HG02840 (cell line): ENCODE results near the gene ING4.

Experiments used
- ATAC-seq: cut with Tn5 transposase; IDR thresholded peaks from one replicate; pipeline ENCODE4 v1.9.1; 2021; ENCODE audit warnings: mild to moderate bottlenecking, moderate library complexity, moderate number of reproducible peaks; ENCODE audit not compliant: unreplicated experiment, low FRiP score

The ING4 gene

DNA sequence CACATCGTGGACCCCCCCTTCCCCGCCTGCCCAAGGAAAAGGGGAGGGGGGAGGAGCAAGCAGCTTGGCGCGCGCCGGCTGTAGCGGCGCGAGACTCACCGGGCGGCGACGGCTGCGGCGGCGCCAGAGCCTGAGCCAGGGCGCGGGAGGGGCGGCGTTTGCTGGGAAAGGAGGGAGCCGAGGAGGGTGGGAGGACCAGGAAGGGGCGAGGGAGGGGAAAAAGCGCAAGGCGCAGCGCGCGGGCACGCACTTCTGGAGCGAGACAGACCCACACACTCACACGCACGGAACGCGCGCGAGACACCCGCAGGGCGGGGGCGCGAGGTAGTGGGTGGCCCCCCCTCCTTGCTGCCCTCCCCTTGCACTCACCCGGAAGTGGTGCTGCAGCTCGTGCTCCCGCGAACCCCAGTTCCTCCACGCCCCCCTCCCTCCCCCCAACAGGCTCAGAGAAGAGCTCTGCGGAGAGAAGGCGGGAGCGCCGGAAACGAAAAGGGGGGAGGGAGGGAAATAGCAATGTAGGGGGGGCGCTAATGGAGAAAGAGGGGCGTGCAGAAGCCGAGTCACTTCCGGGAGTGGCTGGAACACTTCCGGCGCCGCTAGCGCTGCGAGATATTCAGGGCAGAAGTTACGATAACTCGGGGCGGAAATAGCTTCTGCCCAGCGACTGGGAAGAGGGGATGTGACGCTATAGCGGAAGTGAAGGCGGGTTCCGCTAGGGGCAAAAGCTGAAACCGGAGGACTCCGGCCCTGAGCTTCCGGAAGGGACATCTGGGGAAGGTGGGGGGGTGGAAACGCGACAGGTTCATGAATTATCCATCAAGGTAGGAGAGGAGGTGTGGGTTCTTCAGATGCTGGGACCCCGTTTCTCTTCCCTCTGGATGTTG lies 26.3 kb upstream of the ING4 start, which contains the start of gene ZNF384:
Gene ZNF384, minus strand, starts transcription at position 377 of the 884 bp plus-strand sequence. CDS start 9,855 bp downstream, outside the sequence.
- ATAC-seq: peak; percentile 87

DNA sequence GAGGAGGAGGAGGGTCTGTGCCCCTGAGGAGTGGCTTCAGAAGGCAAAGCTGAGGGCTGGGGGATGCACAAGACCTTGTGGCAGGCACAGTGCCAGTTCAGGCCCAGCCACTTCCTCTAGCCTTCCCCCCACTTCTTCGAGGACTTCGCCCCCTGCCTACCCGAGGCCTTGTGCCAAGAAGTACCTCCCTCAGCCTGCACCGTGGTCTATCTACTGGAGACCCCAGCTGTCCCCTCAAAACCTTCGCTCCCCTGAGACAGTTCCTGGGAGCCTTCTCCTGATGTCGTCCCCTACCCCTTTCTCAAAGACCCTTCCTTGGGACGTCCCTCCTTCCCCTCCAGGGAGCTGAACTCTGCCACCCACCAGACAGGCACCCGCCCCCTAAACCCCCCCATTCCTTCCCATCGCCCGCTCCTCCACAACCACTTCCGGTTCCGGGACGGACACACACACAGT lies 25.7 kb upstream of the ING4 start:
- ATAC-seq: no peak

DNA sequence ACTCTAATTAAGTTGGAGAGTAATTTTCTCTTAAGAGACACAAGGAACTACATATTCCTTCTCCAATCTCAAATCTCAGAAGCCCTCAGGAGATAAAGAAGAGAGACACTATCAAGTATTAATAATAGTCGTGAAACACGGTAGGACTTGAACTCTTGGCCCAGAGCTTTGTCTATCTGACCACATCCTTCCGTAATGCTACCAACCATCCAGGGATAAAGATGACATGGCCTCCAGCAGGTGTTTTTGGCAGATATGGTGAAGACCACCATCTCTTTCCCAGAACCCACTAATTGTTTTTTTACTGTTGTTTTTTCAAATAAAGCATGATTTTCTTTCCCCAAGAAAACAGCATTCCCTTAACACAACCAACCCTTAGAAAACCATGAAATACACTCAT lies 22.9 kb upstream of the ING4 start:
- ATAC-seq: no peak

GRCh38 chr12:6684609-6685008 lies 21.7 kb upstream of the ING4 start:
- ATAC-seq: no peak

GRCh38 chr12:6676962-6677361 lies 14.0 kb upstream of the ING4 start:
- ATAC-seq: no peak

DNA sequence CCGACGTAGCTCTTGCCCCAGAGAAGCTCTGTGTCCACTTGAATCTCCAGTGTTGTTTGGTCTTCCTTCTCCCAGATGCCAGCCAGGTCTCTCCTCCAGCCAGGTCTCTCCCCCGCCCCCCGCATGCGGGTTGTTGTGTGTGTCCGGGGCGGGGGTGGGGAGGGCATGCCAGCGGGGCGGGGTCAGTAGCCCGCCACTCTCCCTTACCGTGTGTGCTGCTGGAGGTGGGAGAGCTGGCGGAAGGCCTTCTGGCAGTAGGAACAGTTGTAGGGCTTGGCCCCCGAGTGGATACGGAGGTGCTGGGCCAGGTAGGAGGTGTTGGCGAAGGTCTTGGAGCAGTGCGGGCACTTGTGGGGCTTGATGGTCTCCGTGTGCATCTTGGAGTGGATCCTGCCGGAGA lies 9.2 kb upstream of the ING4 start:
- no peak for ATAC-seq

DNA sequence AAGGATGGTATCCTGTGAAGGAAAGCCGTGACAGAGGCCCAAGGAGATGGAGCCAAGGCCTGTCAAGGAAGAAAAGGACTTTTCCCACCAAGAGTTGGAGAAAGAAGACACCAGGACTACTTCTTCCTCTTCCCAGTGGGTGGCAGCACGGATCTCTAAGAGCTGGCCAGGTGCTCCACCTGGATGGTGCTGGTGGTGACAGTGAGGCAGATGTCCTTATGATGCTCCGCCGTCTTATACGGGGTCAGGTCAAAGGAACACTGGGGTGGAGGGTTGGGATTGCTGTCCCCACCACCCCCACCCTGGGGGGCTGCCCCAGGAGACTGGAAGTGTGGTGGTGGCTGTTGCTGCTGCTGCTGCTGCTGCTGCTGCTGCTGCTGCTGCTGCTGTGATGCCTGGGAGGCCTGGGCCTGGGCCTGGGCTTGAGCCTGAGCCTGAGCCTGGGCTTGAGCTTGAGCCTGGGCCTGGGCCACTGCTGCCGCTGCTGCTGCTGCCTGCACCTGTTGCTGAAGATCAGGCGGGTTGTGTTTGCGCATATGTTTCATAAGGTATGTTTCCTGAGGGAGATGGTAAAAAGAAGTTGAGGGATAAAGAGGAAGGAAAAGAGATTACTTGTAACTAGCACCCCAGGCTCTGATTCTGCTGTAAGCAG lies 4.8 kb upstream of the ING4 start:
- ATAC-seq: no peak

- ATAC-seq: no peak
These were observed 3.3 kb upstream of the ING4 start for GRCh38 chr12:6666211-6666610.

DNA sequence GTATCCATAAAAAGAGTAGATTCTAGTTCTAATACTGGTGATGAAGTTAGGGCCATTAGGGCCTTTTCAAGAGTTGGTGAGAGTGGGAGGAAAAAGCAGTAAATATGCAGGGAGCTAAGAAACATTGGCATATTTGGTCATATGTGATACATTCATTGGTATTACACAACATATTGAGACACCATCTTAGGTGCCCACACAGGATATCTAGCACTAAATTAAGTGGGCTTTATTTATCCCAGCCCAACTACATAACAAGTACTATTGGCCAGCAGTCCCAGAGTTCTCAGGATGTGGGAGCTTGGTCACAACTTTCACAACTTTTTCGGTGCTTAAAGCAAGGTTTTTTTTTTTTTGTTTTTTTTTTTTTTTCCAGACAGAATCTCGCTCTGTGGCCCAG lies 2.0 kb upstream of the ING4 start:
- ATAC-seq: no peak

DNA sequence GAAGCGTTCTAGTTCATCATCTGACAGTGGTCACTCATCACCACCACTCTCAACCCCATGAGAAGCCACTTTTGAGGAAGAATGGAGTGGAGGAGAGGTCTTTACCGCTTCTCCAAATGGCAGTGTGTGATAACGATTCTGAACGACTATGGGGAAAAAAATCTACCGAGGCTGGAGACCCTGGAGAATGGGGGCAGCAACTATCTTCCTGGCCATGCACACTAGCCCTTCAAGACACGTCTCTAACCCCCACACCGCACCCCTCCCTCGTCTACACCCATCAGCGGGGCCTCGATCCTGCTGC lies 365 bp downstream of the ING4 start:
- peak; percentile 13 for ATAC-seq

DNA sequence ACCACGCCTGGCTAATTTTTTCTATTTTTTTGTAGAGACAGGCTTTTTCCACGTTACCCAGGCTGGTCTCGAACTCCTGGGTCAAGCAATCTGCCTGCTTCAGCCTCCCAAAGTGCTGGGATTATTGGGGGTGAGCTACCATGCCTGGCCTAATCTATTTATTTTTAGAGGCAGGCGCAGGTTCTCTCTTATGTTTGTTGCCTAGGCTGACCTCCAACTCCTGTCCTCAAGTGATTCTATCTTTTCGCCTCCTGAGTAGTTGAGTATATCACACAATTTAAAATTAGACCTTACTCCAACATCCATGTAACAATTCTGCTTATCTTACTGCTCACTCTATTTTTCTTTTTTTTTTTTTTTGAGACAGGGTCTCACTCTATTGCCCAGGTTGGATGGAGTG lies 8.9 kb downstream of the ING4 start:
- ATAC-seq: no peak

DNA sequence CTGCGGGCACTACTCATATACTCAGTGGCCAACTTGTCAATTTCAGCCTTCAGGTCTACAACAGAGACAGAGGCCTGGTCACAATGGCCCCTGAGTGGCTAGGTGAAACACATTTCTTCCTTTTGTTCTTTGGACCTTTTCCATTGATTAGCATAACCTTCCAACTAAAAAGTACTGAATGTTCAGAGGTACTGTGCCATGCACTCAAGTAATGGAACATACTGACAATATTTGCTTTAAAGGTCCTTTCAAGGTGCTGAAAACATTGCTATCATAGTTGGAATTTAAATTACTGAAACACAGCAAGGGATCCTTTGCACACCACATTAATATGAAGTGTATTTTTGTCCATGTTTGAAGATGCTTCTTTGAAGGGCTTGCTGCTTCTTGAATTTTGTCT lies 9.6 kb downstream of the ING4 start:
- ATAC-seq: no peak

- ATAC-seq: no peak
These were observed 10.5 kb downstream of the ING4 start for GRCh38 chr12:6652391-6652790.

DNA sequence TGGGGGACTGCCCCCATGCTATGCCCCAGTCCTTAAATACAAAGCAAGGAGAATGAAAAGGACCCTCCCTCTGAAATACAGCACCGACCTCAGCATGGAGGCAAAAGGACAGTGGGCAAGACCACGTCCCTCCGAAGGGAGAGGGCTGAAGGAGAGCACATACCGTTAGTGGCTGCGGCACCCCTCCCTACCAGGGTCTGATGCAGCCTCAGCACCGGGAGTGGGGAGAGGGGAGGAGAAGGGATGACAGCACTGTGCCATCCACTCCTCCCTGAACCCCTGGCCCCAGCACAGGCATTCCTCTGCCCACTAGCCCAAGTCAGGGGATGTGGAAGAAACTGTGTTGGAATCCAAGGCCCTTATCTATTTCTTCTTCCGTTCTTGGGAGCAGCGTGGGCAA lies 12.1 kb downstream of the ING4 start:
- ATAC-seq: no peak

DNA sequence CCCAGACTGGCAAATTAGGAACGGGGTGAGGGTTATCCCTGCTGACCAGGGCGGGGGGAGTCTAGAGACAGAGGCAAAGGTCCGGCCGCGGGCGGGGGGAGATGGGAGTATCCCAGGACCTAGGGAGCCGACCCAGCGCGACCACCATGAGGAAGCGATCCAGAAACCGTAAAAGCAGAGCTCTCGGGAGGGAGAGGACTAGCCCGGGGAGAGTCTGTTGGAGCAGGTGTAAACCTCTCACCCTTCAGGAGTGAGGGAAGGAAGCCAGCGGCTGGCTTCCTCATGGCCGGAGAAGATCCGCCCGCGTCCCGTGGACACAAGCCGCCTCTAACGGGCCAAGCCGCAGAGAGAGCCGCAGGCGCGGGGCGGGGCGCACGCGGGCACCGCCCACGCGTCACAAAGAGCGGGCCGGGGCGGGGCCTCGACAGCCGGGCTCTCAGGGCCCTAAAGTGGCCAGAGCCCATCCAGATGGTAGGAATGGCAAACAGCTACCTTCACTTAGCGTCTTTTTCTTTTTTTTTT lies 15.8 kb downstream of the ING4 start, which contains the start of gene ACRBP:
Gene ACRBP, minus strand, starts transcription at position 350 of the 522 bp plus-strand sequence. Its CDS starts 66 bp downstream, at position 284.
- ATAC-seq: no peak

GRCh38 chr12:6646276-6647082 lies 16.4 kb downstream of the ING4 start:
- ATAC-seq: no peak

DNA sequence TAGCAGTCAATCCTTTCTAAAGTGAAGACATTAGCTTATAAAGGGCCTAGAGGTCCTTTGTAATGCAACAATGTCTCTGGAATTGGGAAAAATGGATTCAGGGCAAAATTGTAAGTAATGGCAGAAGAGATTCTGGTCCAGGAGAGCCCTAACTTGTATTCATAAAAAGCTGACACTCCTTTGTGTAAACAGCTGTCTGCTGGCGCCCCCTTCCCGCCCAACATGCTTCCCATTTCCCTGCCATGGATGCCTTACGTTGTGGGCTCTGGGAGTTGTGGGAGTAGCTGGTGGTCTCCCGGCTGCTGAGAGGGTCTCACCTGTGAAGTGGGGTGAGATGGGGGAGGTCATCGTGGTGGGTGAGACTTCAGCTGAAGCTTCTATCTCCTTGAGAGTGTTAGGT lies 18.0 kb downstream of the ING4 start:
- no peak for ATAC-seq

DNA sequence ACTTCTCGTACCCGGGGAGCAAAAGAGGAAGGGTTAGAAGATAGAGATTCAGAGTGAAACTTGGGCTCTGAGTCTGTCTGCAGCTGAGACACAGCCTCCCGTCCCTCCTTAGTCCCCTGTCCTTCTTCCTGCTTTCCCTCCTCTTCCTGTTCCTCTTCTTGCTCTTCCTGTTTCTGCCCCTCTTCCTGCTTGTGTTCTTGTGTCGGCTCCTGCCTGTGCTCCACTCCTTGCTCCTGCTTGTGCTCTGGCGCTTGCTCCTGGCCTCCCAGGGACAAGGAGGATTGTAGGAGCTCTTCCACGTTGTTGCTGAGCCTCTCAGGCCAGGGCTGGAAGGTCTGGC lies 18.7 kb downstream of the ING4 start:
- ATAC-seq: no peak

- ATAC-seq: no peak
These were observed 19.2 kb downstream of the ING4 start for GRCh38 chr12:6643569-6644256.

DNA sequence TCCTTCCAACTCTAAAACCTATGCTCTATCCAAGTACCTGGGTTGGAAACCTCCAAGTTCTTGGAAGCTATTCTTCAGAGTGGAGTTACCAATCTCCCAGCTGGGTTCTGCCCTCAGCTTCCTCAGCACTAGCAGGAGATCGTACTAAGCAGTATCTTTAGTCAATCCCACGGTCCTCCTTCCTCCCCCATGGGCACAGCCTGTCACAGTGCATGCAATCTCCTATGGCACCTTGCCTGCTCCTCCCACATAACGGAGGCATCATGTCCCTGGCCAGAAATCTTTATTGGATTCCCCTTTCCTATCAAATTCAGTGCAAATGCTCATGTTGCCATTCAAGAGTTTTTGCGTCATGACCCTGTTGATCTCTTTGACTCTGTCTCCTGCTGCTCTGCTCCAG lies 21.8 kb downstream of the ING4 start:
- no peak for ATAC-seq
